ENCODE data around the gene CD40LG.

Gene CD40LG

DNA sequence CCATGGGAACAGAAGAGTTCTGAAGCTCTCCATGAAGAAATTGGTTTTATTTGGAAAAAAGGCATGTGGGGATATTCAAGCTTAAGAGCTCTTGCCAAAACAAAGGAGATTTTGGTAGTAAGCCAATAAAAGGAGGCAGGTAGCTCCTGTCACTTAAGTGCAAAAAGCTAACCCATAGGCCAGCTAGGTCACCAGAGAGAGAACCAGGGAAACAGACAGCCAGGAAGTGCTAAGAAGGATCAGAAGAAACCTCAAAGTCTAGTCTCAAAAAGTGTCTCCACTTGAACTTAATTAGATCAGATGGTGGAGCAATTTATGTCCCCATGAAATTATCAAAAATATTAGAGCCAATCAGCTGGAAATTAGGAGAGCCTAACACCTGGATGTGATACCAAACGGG is 49.2 kb downstream of the CD40LG start:
- no peak for DNase-seq (ENCODE audit: low read depth)

DNA sequence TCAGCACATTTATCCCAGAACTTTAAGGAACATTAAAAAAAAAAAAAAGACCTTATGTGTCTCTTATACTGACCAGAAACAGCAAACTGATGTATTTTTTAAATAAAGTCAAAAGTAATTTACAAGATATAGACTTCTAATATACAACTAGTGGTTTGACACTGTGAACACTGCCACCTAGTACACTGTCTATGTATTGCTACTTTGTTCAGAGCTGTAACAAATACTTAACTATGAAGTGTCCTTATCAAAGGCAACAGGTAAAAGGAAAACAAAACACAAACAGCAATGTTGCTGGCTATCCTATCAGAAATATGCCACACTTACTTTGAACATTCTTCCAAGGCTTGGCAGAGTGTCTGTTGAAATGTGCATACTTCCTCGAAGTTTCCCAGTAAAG is 60.4 kb downstream of the CD40LG start:
- no peak for DNase-seq (ENCODE audit: low read depth)

Measured in stimulated activated CD8-positive, alpha-beta memory T cell treated with anti-CD3 and anti-CD28 coated beads, Interleukin-15, amount 100 ng/mL, for 24 hours (primary cell).